GM19467 (cell line): ENCODE results near the gene SLC16A12.
"Not testable (repeated sequence)": the region's sequence is repeated elsewhere in the genome, so short reads cannot be mapped to it uniquely, and the experiment has no call there.

Experiments
- ATAC-seq: cut with Tn5 transposase; IDR thresholded peaks from one replicate; pipeline ENCODE4 v1.9.1; 2021; ENCODE audit warnings: mild to moderate bottlenecking, moderate library complexity; ENCODE audit not compliant: unreplicated experiment

Gene SLC16A12

GRCh38 chr10:89426230-89426868, 109.0 kb downstream of the SLC16A12 start:
- no peak for ATAC-seq

DNA sequence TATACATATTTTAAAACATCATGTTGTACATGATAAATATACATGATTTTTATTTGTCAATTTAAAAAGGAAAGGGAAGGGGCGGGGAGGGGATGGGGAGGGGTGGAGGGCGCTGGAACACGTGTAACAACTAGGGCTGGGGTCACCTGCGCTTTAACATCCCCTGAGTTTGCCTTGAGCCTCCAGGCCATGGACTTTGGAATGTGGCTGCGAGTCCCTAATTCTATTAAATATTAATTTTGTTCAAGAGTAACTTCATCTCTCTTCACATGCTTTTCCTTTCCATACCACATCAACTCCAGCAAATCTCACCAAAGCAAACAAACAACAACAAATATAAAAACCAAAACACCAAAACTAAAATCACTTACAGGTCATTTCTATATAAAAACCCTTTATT, 110.4 kb downstream of the SLC16A12 start:
- no peak for ATAC-seq

DNA sequence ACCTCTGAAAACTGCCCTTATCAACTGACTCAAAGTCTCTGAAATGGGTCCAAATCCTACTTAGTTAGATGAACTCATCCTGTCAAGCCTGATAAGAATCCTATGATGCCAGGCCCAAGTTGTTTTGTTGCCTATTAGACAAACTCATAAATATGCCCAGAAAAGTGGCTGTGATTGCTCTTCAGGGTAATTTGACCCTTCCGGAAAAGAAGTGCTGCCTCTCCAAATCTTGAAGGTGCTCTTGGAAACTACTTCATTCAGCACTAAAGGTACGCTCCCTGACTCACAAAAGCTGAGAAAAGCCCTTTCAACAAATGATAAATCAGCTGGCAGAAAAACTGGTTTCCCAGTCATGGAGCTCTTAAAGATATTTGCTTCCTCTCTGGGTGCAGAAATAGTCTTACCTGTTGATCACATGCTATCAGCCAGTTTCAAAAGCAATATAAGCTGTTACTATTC, 114.3 kb downstream of the SLC16A12 start:
- ATAC-seq, result no peak

- no peak for ATAC-seq
Measured at GRCh38 chr10:89419548-89419947, 115.8 kb downstream of the SLC16A12 start.

DNA sequence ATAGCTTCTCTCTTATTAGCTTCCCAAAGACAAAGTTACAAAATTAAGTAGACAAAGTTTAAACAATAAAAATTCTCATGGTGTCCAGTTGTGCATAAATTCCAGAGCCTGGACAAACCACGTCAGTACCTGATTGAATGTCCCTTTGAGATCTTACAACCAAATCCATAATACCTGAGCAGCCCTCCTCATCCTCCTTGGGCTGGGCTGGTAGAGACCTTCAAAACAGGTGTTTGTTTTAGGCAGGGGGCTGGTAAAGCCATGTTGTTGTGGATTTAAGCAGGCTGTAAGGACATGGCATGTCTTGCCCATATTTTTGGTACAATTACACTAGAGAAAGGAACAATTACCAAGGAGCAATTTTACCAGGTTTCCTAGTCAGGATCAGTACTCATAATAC, 118.9 kb downstream of the SLC16A12 start:
- no peak for ATAC-seq

- ATAC-seq, result peak; percentile 33
Measured at GRCh38 chr10:89414879-89415821, 120.2 kb downstream of the SLC16A12 start.

- ATAC-seq, result peak; percentile 67
Measured at GRCh38 chr10:89414146-89414878, 121.1 kb downstream of the SLC16A12 start, which contains the start of gene IFIT5. Gene IFIT5, plus strand, starts transcription at chr10:89414568. Its CDS starts 231 bp downstream, at chr10:89414799.

GRCh38 chr10:89413398-89413912, 121.9 kb downstream of the SLC16A12 start:
- ATAC-seq, result no peak

DNA sequence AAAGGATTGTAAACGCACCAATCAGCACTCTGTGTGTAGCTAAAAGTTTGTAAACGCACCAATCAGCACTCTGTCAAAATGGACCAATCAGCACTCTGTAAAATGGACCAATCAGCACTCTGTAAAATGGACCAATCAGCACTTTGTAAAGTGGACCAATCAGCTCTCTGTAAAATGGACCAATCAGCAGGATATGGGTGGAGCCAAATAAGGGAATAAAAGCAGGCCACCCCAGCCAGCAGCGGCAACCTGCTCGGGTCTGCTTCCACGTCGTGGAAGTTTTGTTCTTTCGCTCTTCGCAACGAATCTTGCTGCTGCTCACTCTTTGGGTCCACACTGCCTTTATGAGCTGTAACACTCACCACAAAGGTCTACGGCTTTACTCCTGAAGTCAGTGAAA, 123.1 kb downstream of the SLC16A12 start:
- ATAC-seq, result not testable (repeated sequence)

DNA sequence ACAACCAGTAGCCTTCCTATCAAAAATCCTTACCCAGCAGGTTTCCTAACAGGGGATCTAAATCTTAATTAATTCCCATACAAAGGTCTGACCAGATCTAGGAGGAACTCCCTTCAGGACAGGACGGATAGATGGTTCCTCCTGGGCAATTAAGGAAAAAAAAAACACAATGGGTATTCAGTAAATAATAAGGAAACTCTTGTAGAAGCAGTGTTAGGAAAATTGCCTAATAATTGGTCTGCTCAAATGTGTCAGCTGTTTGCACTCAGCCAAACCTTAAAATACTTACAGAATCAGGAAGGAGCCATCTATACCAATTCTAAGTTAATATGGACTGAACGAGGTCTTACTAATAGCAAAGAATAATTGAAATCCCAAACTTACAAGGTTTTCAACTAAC, 124.3 kb downstream of the SLC16A12 start:
- not testable (repeated sequence) for ATAC-seq

GRCh38 chr10:89410551-89410950, 124.8 kb downstream of the SLC16A12 start:
- not testable (repeated sequence) for ATAC-seq

- ATAC-seq, result not testable (repeated sequence)
Measured at GRCh38 chr10:89409282-89409681, 126.1 kb downstream of the SLC16A12 start.

GRCh38 chr10:89407792-89408191, 127.6 kb downstream of the SLC16A12 start:
- not testable (repeated sequence) for ATAC-seq

DNA sequence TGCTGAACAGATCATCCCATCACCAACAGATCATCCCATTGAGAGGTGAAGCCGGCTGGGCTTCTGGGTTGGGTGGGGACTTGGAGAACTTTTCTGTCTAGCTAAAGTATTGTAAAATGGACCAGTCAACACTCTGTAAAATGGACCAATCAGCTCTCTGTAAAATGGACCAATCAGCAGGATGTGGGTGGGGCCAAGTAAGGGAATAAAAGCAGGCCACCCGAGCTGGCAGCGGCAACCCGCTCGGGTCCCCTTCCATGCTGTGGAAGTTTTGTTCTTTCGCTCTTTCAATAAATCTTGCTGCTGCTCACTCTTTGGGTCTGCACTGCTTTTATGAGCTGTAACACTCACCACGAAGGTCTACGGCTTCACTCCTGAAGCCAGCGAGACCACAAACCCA, 129.2 kb downstream of the SLC16A12 start:
- not testable (repeated sequence) for ATAC-seq

- no peak for ATAC-seq
Measured at GRCh38 chr10:89404104-89405047, 131.0 kb downstream of the SLC16A12 start.

- ATAC-seq, result no peak
Measured at GRCh38 chr10:89403043-89403442, 132.4 kb downstream of the SLC16A12 start.

GRCh38 chr10:89399956-89400355, 135.4 kb downstream of the SLC16A12 start:
- ATAC-seq, result no peak

GRCh38 chr10:89398003-89398749, 137.2 kb downstream of the SLC16A12 start:
- no peak for ATAC-seq

GRCh38 chr10:89395141-89395540, 140.3 kb downstream of the SLC16A12 start:
- ATAC-seq, result no peak
